ENCODE results near the gene LRRC61.

GRCh38 chr7:150344299-150344698, 21.1 kb downstream of the LRRC61 start:
- no peak for TF ChIP-seq PLRG1 (conservative IDR thresholded peaks at IDR 0.05)
- TF ChIP-seq E2F1 (CRISPR knock-in tag; IDR thresholded peaks at IDR 0.05): no peak
- no peak for TF ChIP-seq CTCF (CRISPR knock-in tag; IDR thresholded peaks at IDR 0.05)

Measured in HepG2 (cell line).